Fibroblast of villous mesenchyme (primary cell): ENCODE results near the gene MYADML2. TPM values are rescaled to one million over a fixed set of nuclear protein-coding genes. Genes with fewer than 3 reads are reported as not detected.

Experiments used
- DNase-seq: peaks from one replicate; pipeline ENCODE4 v3.0.0-alpha.2; 2010; ENCODE audit warnings: low read depth
- H3K4me3 ChIP-seq: 2 replicates; pipeline ENCODE4 v1.5.1; 2011; ENCODE audit warnings: low read depth, mild to moderate bottlenecking, low read length
- total RNA-seq: library from RNA; depleted of rRNA; stranded (reverse); fragments of >200 nt; gene quantifications from 2 replicates; pipeline ENCODE4 v1.2.3, GENCODE V29; 2012
- TF ChIP-seq, protein P1 (sequence below): IDR thresholded peaks from 2 replicates; pipeline ENCODE4 v1.5.1; 2012; ENCODE audit warnings: low read depth, mild to moderate bottlenecking, low read length; ENCODE audit not compliant: insufficient read depth

MYADML2 gene, protein sequence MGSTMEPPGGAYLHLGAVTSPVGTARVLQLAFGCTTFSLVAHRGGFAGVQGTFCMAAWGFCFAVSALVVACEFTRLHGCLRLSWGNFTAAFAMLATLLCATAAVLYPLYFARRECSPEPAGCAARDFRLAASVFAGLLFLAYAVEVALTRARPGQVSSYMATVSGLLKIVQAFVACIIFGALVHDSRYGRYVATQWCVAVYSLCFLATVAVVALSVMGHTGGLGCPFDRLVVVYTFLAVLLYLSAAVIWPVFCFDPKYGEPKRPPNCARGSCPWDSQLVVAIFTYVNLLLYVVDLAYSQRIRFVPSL
- total RNA-seq, result not detected in 2 replicates

DNA sequence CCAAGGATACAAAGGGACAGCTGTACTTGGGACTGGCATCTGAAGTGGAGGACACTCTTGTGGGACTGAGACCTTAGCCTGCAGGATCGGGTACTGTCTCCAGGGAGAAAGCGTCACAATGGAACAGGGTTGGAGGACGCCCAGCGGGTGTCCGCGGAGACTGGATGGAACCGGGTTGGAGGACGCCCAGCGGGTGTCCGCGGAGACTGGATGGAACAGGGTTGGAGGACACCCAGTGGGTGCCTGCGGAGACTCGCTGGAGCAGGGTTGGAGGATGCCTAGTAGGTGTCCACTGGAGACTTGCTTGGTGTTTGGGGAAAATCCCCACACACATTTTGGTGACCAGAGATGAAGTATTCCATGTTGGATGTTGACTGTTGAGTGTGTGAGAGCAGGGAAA, at the start of gene MYADML2:
TSS of gene MYADML2 (minus strand) at position 45 of the 400 bp plus-strand sequence. CDS start 5,492 bp downstream, outside the sequence.
- DNase-seq, result no peak
- no peak within 1 kb of the TSS for H3K4me3 ChIP-seq
- TF ChIP-seq, protein P1, sequence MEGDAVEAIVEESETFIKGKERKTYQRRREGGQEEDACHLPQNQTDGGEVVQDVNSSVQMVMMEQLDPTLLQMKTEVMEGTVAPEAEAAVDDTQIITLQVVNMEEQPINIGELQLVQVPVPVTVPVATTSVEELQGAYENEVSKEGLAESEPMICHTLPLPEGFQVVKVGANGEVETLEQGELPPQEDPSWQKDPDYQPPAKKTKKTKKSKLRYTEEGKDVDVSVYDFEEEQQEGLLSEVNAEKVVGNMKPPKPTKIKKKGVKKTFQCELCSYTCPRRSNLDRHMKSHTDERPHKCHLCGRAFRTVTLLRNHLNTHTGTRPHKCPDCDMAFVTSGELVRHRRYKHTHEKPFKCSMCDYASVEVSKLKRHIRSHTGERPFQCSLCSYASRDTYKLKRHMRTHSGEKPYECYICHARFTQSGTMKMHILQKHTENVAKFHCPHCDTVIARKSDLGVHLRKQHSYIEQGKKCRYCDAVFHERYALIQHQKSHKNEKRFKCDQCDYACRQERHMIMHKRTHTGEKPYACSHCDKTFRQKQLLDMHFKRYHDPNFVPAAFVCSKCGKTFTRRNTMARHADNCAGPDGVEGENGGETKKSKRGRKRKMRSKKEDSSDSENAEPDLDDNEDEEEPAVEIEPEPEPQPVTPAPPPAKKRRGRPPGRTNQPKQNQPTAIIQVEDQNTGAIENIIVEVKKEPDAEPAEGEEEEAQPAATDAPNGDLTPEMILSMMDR, result no peak

DNA sequence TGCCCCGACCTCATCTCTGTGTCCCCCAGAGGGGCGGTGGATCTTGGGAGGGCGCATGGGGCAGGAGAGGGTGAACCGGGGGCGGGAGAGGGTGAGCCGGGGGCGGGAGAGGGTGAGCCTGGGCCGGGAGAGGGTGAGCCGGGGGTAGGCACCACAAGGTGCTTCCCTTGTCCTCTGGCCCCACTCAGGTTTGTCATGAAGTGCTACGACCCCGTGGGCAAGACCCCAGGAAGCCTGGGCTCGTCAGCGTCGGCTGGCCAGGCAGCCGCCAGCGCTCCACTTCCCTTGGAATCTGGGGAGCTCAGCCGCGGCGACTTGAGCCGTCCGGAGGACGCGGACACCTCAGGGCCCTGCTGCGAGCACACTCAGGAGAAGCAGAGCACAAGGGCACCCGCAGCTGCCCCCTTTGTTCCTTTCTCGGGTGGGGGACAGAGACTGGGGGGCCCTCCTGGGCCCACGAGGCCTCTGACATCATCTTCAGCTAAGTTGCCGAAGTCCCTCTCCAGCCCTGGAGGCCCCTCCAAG, 49.3 kb upstream of the MYADML2 start:
- no peak for DNase-seq
- TF ChIP-seq, protein P1, result no peak
- no peak overlapping the region for H3K4me3 ChIP-seq

DNA sequence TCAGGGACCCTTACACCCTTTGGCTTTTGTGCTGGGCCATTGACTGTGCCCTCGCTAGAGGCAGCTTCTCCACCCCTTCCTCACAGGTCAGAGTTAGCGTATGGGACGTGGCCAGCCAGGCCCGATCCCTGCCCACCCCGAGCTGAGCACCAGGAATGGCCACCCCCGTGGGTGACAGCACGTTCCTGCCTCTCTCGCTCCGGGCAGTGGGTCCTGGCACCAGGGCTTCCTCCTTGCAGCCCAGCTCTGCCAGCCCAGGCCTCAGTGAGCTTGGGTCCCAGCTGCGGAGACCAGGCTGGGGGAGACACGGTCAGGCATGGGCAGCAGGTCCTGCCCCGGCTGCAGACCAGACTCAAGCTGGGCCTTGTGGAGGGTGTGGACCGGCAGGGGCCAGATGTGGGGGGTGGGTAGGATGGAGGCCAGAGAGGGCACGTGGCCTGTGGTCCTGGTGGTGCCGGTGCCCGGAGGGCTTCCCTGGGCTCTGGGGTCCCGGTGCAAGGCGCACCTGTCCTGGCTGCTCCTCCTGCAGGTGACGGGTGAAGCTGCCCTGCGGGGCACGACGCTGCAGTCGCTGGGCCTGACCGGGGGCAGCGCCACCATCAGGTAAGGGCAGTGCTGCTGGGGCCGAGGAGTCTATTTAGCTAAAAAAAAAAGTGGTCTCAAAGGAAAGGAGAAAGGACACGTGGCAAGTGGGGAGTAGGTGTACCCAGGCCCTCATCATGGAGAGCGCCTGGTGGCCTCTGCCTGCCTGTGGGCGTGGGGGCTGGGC, 48.6 kb upstream of the MYADML2 start:
- no peak overlapping the region for H3K4me3 ChIP-seq
- no peak for DNase-seq
- TF ChIP-seq, protein P1, result no peak

DNA sequence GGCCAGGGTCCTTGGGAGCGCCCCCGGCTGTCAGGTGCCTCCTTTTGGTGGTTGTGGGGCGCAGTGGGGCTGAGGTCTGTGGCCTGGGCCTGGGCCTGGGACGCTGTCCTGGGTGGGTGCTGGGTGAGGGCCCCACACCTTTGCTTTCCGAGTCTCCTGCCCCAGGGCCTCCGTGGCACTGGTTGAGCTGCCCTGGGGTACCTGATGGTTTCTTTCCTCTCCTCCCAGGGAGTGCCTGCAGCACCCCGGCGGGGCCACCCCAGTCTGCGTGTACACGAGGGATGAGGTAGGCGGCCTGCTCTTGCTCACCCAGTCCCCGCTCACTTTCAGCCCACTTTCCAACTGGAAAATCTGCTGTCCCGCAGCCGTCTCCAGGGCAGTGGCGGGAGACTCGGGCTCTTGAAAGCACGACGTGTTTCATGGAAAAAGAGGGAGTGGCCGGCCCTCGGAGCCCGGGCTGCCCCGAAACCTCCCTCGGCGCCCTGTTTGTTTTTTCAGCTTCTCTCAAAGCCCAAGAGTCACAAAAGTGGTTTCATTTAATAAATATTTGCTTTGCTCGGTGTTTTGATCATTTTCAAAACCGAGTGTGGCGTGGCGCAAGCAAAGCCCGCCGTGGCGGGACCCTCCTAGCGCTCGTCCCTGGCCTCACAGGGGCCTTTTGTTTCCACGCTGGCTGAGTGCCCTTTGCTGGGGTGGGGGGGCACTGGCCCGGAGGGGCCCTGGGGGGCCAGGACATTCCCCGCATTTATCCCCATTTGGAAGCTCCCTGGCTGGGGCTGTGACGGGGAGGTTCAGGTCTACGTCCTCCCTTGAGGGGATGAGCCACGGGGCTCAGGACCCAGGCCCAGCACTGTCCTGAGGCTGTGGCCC, 47.8 kb upstream of the MYADML2 start:
- H3K4me3 ChIP-seq, result no peak overlapping the region
- no peak for DNase-seq
- TF ChIP-seq, protein P1, result no peak

DNA sequence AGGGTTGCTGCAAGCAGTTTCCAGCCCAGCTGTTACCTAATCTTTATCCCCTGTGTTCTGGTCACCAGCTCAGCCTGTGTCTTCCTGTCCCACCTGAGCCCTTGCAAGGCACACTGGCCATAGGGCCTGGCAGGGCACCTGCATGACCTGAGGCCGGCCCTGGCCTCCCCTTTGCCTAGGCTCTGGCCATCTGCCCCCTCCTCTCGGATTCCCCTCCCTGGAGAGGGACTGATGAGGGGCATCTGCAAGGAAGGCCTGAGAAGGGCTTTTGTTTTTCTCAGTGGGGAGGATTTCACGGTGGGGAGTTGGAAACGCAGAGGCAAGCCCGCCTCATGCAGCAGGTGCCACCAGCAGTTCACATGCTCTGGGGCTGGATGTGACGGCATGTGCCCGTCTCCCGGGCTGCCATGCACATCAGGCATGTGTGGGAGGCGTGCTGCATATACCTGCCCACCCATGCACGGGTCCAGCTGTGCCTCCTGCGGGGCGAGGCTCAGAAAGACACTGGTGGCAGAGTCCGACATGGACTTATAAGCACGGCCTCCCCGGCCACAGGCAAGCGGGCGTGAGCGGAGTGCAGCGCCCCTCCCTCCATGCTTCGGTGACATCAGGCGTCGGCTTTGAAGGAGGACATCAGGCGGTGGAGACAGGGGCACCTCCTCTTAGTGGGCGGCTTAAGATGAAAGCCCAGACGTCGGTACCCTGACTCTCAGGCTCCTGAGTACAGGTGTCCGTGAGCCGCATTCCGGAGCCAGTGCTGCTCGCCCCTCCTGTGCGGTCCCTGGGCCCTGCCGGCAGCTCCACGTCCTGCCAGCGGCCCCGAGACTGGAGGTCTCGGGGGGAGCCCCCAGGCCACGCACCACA, 46.9 kb upstream of the MYADML2 start:
- TF ChIP-seq, protein P1, result no peak
- DNase-seq, result no peak
- H3K4me3 ChIP-seq, result no peak overlapping the region
